LNCAP (cell line): ENCODE results near the gene SPATA2.

Experiments
- CTCF ChIP-seq: fragments of 450-650 bp; IDR thresholded peaks from 2 replicates; pipeline ENCODE4 v1.5.1; 2017; ENCODE audit warnings: mild to moderate bottlenecking

The SPATA2 gene

DNA sequence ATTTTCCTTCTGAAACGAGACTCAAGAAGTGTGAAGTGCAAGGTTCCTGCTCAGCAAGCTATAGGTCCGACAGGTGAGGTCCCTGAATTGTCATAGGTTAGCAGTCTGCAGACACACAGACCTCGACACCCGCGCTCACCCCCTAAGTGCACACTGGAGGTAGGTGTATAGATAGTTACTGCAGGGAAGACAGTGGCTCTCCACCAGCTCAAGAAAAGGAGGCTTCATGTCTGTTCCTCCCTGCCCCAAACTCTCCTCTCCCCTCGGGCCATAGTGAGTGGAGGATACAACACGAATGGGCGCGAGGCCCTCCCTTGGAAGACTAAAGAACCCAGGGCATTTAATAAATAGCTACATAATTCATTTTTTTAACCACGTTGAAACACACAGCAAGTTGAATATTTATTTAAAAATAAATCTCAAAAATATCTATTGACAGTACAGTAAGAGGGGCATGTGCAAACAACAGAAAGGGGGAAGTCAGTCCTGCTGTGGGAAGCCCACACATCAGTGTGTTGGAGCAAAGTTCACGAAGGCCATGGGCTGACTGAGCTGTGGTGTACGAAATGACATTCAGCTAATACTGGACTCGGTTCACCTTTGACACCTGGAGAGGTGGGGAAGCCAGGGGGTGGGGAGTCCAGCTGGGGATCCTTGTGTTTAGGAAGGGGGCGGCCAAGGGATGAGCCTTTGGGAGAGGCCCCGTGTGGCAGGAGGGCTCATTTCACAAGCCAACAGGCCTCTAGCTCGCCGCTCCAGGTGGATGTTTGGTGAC lies 10.7 kb downstream of the SPATA2 start:
- no peak for TF ChIP-seq CTCF

DNA sequence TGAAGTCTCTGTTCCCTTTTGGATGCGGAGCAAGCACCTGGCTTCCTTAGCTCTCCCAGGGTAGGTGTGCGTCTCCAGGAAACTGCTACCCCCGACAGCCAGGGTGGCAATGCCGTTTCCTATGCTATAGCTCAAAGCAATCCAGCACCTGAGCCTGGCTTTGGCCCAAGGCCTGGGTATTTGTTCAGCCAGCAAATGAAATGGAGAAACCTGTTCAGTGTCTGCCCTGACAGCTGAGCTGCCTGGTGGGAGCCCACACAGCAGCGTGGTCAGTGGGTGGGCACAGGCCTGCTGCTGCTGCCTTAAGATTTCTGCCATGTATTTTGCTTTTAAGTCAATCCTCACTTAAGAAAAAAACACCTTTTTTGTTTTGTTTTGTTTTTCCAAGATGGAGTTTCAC lies 13.7 kb downstream of the SPATA2 start:
- no peak for TF ChIP-seq CTCF

GRCh38 chr20:49899541-49900383 lies 15.6 kb downstream of the SPATA2 start:
- TF ChIP-seq CTCF: no peak

DNA sequence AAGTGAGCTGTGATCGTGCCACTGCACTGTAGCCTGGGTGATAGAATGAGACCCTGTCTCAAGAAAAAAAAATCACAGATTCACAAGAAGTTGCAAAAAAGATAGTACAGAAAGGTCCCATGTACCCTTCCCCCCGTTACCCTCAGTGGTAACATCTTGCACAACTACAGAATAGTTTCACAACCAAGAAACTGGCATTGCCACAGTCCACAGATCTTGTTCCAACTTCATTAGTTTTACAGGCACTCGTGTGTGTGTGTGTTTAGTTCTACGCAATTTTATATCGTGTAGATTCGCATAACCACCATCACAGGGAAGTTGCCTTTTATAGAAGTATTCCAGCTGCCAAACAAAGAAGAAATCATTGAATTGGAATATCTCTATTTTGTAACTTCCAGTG lies 19.1 kb downstream of the SPATA2 start:
- no peak for TF ChIP-seq CTCF

DNA sequence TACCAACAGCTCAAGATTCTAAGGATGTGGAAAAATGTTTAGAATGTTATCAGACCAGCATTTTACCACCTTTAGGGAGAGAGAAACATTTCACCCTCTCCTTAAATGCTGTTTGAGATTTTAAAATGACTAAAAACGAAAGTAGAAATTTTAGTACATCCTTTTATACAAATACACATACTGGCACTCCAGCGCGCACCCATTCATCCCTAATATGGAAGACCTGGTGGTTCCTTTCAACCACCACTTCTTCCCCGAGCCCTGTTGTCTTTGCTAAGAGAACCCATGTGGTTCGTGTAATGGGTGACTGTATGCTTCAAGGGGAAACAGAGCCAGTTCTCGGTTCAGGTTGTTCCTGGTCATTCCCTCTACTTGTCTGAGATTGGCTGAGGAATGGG lies 21.3 kb downstream of the SPATA2 start:
- TF ChIP-seq CTCF: no peak

GRCh38 chr20:49893242-49894072 lies 21.9 kb downstream of the SPATA2 start:
- no peak for TF ChIP-seq CTCF

DNA sequence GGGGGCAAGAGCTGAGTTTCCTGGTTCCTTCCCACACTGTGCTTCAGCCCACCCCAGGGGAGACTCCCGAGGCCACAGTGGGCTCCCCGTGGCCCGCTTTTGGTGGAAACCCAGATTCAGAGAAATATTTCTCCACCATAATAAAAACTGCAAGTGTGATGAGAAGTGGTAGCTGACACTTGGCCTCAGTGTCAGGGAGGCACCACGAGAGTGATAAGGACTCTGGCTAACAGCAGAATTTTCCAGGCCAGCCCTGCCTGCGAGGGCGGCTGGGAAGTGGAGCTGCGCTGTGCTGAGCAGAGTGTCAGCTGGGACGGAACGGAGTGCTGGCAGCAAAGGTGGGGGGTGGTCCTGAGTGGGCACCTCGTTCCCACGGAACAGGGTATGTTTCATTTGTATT lies 22.5 kb downstream of the SPATA2 start:
- no peak for TF ChIP-seq CTCF
